Measurements from ENCODE around the gene RGS3. TPM values are rescaled to one million over a fixed set of nuclear protein-coding genes. Genes with fewer than 3 reads are reported as not detected.

RGS3 gene
- total RNA-seq, 1 experiment from 2014 or later = 39.4 TPM

DNA sequence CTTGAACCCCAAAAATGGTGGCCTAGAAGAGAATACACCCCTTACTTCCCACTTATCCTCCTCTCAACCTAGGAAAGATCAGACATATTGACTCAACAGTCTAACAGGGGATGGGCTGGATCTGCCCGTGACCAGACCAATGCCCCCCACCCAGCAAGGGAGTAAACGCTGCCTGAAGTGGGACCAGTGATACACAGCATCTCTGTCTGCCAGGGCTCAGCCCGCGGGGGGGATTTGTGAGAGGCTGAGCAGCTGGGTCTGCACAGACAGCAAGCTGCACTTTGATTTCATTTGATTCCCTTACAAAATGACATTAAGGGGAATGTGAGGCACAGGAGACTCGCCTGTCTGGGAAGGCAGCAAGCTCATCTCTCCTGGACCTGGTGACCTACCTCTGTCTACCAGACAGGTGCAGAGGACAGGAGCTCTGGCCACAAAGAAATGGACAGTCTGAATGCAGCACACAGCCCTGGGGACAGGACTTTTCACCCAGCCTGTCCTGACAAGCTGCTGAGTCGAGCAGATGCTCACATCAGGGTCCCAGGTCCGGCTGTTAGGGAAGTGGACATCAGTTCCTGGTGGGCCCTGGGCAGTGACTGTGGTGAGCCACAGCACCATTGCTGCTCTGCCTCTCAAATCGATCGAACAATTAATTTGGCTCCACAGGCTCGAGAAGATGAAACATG lies 79.9 kb downstream of the RGS3 start:
- no peak overlapping the region for H3K4me3 ChIP-seq (replicated peaks in 1 of 2; ENCODE audit: low read depth in 1 of 2, low read length in 2 of 2)
- ChIA-PET POLR2A (no interaction called here), RAD21 (ENCODE audit: low non-redundant PET in 1 of 2, low total read pairs in 2 of 2, uncharacterized antibody in 2 of 2, unreplicated experiment in 2 of 2) (no interaction called here), CTCF (no interaction called here)
- H3K79me2 ChIP-seq (ENCODE audit: insufficient read depth, low read length) = no peaks in the 10 kb centered on the region
- BruUV-seq (replicated peaks) = no TSS peak
- H3K9me3 ChIP-seq (ENCODE audit: control insufficient read depth in 1 of 2, insufficient read depth in 1 of 2, low read depth in 1 of 2, low read length in 2 of 2) = no peaks in the 10 kb centered on the region
- no peak for ATAC-seq
- H2AFZ ChIP-seq (ENCODE audit: low read depth, low read length, poor library complexity, severe bottlenecking) = no peak overlapping the region
- DNase-seq (ENCODE audit: low read depth, low spot score) = no peak
- no peak overlapping the region for H3K9ac ChIP-seq (ENCODE audit: low read length)
- H3K4me2 ChIP-seq (ENCODE audit: low read length) = no peak overlapping the region
- intact Hi-C loops (cut with micrococcal nuclease) = no loop called here
- no peaks in the 10 kb centered on the region for H4K20me1 ChIP-seq (ENCODE audit: insufficient read depth)
- TF ChIP-seq POLR2AphosphoS5 (IDR thresholded peaks at IDR 0.05; ENCODE audit: low read depth, low read length) (no peak), JUND (IDR thresholded peaks at IDR 0.05) (no peak), ELF1 (IDR thresholded peaks at IDR 0.05; ENCODE audit: borderline replicate concordance, low read depth) (no peak), ZNF274 (IDR thresholded peaks at IDR 0.05; ENCODE audit: low read depth, low read length) (no peak), EZH2 (IDR thresholded peaks at IDR 0.05) (no peak), YY1 (IDR thresholded peaks at IDR 0.05; ENCODE audit: extremely low read depth, insufficient replicate concordance, low read depth, low read length) (no peak), SIN3A (IDR thresholded peaks at IDR 0.05; ENCODE audit: low read depth) (no peak), SP1 (IDR thresholded peaks at IDR 0.05; ENCODE audit: low read depth) (no peak), EZH2phosphoT487 (IDR thresholded peaks at IDR 0.05; ENCODE audit: borderline replicate concordance) (no peak), RAD21 (IDR thresholded peaks at IDR 0.05; ENCODE audit: low read depth) (no peak), CBX3 (IDR thresholded peaks at IDR 0.05; ENCODE audit: low read depth) (no peak), ZFX (IDR thresholded peaks at IDR 0.05) (no peak)
- TF ChIP-seq, protein P1, sequence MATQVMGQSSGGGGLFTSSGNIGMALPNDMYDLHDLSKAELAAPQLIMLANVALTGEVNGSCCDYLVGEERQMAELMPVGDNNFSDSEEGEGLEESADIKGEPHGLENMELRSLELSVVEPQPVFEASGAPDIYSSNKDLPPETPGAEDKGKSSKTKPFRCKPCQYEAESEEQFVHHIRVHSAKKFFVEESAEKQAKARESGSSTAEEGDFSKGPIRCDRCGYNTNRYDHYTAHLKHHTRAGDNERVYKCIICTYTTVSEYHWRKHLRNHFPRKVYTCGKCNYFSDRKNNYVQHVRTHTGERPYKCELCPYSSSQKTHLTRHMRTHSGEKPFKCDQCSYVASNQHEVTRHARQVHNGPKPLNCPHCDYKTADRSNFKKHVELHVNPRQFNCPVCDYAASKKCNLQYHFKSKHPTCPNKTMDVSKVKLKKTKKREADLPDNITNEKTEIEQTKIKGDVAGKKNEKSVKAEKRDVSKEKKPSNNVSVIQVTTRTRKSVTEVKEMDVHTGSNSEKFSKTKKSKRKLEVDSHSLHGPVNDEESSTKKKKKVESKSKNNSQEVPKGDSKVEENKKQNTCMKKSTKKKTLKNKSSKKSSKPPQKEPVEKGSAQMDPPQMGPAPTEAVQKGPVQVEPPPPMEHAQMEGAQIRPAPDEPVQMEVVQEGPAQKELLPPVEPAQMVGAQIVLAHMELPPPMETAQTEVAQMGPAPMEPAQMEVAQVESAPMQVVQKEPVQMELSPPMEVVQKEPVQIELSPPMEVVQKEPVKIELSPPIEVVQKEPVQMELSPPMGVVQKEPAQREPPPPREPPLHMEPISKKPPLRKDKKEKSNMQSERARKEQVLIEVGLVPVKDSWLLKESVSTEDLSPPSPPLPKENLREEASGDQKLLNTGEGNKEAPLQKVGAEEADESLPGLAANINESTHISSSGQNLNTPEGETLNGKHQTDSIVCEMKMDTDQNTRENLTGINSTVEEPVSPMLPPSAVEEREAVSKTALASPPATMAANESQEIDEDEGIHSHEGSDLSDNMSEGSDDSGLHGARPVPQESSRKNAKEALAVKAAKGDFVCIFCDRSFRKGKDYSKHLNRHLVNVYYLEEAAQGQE (IDR thresholded peaks at IDR 0.05; ENCODE audit: low read depth) = no peak
- TF ChIP-seq, protein P2, sequence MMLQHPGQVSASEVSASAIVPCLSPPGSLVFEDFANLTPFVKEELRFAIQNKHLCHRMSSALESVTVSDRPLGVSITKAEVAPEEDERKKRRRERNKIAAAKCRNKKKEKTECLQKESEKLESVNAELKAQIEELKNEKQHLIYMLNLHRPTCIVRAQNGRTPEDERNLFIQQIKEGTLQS (IDR thresholded peaks at IDR 0.05) = no peak
- TF ChIP-seq, protein P3, sequence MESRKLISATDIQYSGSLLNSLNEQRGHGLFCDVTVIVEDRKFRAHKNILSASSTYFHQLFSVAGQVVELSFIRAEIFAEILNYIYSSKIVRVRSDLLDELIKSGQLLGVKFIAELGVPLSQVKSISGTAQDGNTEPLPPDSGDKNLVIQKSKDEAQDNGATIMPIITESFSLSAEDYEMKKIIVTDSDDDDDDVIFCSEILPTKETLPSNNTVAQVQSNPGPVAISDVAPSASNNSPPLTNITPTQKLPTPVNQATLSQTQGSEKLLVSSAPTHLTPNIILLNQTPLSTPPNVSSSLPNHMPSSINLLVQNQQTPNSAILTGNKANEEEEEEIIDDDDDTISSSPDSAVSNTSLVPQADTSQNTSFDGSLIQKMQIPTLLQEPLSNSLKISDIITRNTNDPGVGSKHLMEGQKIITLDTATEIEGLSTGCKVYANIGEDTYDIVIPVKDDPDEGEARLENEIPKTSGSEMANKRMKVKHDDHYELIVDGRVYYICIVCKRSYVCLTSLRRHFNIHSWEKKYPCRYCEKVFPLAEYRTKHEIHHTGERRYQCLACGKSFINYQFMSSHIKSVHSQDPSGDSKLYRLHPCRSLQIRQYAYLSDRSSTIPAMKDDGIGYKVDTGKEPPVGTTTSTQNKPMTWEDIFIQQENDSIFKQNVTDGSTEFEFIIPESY (IDR thresholded peaks at IDR 0.05; ENCODE audit: extremely low read depth, insufficient replicate concordance, low read length) = no peak
- H3K4me1 ChIP-seq (ENCODE audit: control insufficient read depth in 1 of 2, insufficient read depth in 2 of 2, low read length in 2 of 2) = peaks cover 2 to 17% of the 10 kb centered on the region in 2 experiments; a peak in 2 of 4 replicates
- H3K27me3 ChIP-seq (ENCODE audit: insufficient read depth, low read length) = no peaks in the 10 kb centered on the region
- H3K27ac ChIP-seq (ENCODE audit: low read depth, low read length) = no peak overlapping the region
- peaks cover 0 to 8% of the 10 kb centered on the region in 2 experiments; a peak in 1 of 4 replicates for H3K36me3 ChIP-seq (ENCODE audit: control insufficient read depth in 1 of 2, insufficient read depth in 2 of 2, low read length in 2 of 2)
- no peaks in the 10 kb centered on the region for H3K9me2 ChIP-seq (ENCODE audit: insufficient read depth)
